ENCODE results near the gene RIOK1. TPM values are rescaled to one million over a fixed set of nuclear protein-coding genes. Genes with fewer than 3 reads are reported as not detected.

Gene RIOK1
- total RNA-seq, 1 experiment from 2014 or later = 21.3 TPM

- H3K36me3 ChIP-seq = peaks cover 10% of the 10 kb centered on the region; the same call in 1 of the 2 replicates
- no peaks in the 10 kb centered on the region; the same call in 1 of the 2 replicates for H3K4me1 ChIP-seq
- H3K4me3 ChIP-seq = no peak overlapping the region
- no peaks in the 10 kb centered on the region for H3K9me3 ChIP-seq (replicated peaks)
- DNase-seq = no peak
- H3K27ac ChIP-seq = no peak overlapping the region
- no peaks in the 10 kb centered on the region for H3K27me3 ChIP-seq
Measured at GRCh38 chr6:7421066-7421465, 31.5 kb downstream of the RIOK1 start.

GRCh38 chr6:7424058-7424457, 34.5 kb downstream of the RIOK1 start:
- H3K27ac ChIP-seq = no peak overlapping the region
- H3K36me3 ChIP-seq = no peaks in the 10 kb centered on the region
- no peak for DNase-seq
- H3K4me1 ChIP-seq = no peaks in the 10 kb centered on the region
- H3K9me3 ChIP-seq (replicated peaks) = no peaks in the 10 kb centered on the region
- H3K4me3 ChIP-seq = no peak overlapping the region
- no peaks in the 10 kb centered on the region for H3K27me3 ChIP-seq

GRCh38 chr6:7424967-7425807, 35.6 kb downstream of the RIOK1 start:
- no peaks in the 10 kb centered on the region for H3K9me3 ChIP-seq (replicated peaks)
- no peak for DNase-seq
- H3K27ac ChIP-seq = no peak overlapping the region

DNA sequence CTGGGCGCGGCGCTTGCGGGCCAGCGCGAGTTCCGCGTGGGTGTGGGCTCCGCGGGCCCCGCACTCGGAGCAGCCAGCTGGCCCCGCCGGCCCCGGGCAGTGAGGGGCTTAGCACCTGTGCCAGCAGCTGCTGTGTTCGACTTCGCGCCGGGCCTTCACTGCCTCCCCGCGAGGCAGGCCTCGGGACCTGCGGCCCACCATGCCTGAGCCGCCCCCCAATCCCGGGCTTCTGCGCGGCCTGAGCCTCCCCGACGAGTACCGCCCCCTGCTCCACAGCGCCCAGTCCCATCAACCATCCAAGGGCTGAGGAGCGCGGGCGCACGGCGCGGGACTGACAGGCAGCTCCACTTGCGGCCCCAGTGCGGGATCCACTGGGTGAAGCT, 36.2 kb downstream of the RIOK1 start:
- H3K4me3 ChIP-seq = no peak overlapping the region
- H3K27me3 ChIP-seq = no peaks in the 10 kb centered on the region
- H3K4me1 ChIP-seq = no peaks in the 10 kb centered on the region
- H3K27ac ChIP-seq = no peak overlapping the region
- H3K36me3 ChIP-seq = no peaks in the 10 kb centered on the region
- DNase-seq = no peak
- no peaks in the 10 kb centered on the region for H3K9me3 ChIP-seq (replicated peaks)

More at GRCh38 chr6:7424967-7425807, 35.6 kb downstream of the RIOK1 start:
- Histone ChIP-seq H3K4me1 (no peaks in the 10 kb centered on the region), H3K4me3 (no peak overlapping the region), H3K27me3 (no peaks in the 10 kb centered on the region), H3K36me3 (no peaks in the 10 kb centered on the region)

DNA sequence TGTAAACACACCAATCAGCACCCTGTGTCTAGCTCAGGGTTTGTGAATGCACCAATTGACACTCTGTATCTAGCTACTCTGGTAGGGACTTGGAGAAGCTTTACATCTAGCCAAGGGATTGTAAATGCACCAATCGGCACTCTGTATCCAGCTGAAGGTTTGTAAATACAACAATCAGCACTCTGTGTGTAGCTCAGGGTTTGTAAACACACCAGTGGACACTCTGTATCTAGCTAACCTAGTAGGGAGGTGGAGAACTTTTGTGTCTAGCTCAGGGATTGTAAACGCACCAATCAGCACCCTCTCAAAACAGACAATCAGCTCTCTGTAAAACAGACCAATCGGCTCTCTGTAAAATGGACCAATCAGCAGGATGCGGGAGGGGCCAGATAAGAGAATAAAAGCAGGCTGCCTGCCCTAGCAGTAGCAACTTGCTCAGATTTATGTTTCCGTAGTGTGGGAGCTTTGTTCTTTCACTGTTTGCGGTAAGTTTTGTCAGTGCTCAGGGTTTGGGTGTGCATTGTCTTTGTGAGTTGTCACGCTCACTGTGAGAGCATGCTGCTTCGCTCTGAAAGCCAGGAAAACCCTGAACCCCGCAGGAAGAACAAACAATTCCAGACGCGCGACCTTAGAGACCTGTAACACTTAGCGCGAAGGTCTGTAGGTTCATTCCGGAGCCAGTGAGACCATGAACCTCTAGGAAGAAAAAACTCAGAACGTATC, 37.0 kb downstream of the RIOK1 start:
- Histone ChIP-seq H3K27ac (no peak overlapping the region), H3K4me1 (no peaks in the 10 kb centered on the region), H3K9me3 (replicated peaks) (no peaks in the 10 kb centered on the region), H3K36me3 (no peaks in the 10 kb centered on the region), H3K27me3 (no peaks in the 10 kb centered on the region), H3K4me3 (no peak overlapping the region)
- no peak for DNase-seq

DNA sequence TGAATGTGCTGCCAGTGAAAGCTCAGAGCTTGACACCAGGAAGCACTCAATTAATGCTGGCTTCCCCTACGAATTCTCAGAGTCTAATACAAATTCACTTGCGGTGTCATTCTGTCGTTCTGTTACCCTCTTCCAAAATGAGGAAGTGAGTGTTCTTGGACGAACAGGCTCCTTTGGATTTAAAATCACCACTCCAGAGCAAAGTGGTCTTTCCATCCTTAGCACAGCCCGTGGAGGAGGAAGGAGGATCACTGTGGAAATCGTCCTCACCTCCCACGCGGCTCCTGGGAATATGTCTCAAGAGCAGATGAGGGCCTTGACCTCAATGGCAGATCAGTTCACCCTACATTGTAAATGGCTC, 41.7 kb downstream of the RIOK1 start:
- no peak for DNase-seq
- H3K36me3 ChIP-seq = no peaks in the 10 kb centered on the region
- no peaks in the 10 kb centered on the region for H3K27me3 ChIP-seq
- H3K27ac ChIP-seq = no peak overlapping the region
- no peaks in the 10 kb centered on the region for H3K9me3 ChIP-seq (replicated peaks)
- H3K4me3 ChIP-seq = no peak overlapping the region
- H3K4me1 ChIP-seq = no peaks in the 10 kb centered on the region

DNA sequence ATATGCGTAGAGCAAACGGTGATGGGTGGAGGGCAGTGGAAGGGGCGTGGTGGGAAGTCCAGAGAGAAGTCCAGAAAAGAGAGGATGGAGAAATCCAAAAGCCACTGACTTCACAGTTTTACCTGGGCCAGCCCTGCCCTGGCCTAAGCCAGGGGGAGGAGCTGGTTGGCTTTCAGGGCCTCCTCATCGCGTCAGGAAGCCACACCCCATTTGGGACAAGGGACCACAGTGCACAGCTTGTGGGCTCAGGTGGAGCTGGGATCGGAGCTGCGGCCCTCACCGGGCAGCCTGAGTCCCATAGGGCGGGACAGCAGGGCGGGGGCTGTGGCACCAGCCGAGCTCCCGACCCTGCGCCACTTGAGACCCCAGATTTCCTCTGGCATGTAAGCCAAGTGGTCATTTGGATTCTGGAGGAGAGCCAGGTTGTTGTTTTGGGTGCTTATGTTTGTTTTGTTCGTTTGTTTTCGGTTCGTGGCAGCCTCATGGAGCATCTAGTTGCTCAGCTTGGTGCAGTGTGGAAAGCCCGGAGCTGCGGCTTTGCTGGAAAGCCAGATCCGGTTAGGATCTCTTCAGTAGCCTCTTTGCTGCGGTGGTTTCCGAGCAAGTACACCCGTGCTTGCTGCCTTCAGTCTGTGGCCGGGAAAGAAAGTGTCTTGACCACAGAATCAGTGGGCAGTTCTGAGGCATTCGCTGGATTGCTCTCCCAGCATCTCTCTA, 42.2 kb downstream of the RIOK1 start:
- DNase-seq = peak in 1 of 2 experiments; percentile 15
- Histone ChIP-seq H3K27ac (no peak overlapping the region), H3K4me1 (no peaks in the 10 kb centered on the region), H3K4me3 (peak overlapping the region; percentile 24), H3K27me3 (no peaks in the 10 kb centered on the region), H3K9me3 (replicated peaks) (no peaks in the 10 kb centered on the region), H3K36me3 (no peaks in the 10 kb centered on the region)

DNA sequence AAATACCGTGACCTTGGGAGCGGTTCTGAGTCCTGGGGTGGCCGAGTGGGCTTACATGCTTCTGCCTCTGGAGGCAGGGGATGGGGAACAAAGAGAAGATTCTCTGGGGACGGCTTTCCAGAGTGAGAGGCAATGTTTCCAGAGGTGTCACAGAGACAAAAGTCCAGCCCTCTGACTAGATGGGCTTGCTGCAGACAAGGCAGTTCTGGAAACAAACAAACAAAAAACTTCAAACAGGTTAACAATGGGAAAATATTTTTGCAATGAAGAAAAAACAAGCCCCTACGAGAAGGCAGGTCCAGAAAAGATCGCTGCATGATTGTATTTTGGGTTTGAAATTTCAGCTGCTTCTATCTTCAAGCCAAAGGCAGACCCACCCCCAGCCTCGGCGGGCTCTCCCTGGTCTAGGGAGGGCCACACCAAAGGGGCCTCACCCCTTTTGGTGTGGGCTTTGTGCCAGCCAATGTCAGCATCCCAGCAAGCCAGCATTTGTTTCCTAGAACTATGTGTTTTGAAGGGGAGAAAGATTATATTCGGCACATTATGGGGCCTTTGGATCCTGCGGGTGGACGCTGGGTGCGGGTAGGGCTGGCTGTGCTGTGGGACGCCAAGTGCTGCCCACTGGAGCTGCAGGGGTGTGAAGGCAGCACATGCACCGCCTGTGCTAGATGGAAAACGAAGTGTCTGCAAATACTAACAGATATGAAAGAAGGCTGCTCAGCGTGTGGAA, 42.9 kb downstream of the RIOK1 start:
- DNase-seq = no peak
- H3K9me3 ChIP-seq (replicated peaks) = no peaks in the 10 kb centered on the region
- no peaks in the 10 kb centered on the region for H3K36me3 ChIP-seq
- peak overlapping the region; percentile 24 for H3K4me3 ChIP-seq
- no peak overlapping the region for H3K27ac ChIP-seq
- no peaks in the 10 kb centered on the region for H3K27me3 ChIP-seq
- H3K4me1 ChIP-seq = no peaks in the 10 kb centered on the region

DNA sequence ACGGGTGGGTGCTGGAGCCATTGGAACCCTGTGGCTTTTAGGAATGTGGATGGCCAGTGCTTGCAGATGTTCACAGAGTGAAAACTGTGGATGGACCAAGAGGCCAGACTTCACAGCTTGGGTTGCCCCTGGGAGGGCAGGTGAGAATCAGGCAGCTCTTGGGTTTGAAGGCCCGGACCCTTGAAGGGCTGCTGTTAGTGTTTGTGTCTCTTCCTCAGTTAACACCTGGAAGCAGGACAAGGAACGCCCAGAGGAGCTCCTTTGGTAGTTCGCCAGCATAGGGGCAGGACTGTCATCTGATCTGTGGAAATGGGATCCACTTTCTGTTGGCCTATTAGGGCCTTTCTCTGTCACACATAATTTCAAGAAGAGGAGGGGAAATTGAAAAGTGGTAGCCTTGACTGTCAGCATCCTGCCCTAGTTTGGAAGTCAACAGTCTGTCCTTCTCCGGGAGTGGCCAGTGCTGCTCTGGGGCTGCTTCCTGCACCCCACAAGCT, 43.6 kb downstream of the RIOK1 start:
- Histone ChIP-seq H3K4me3 (no peak overlapping the region), H3K4me1 (no peaks in the 10 kb centered on the region), H3K36me3 (no peaks in the 10 kb centered on the region), H3K27ac (no peak overlapping the region), H3K9me3 (replicated peaks) (no peaks in the 10 kb centered on the region), H3K27me3 (no peaks in the 10 kb centered on the region)
- peak in 1 of 2 experiments; percentile 34 for DNase-seq

- H3K27ac ChIP-seq = no peak overlapping the region
- no peaks in the 10 kb centered on the region for H3K36me3 ChIP-seq
- no peaks in the 10 kb centered on the region for H3K4me1 ChIP-seq
Measured at GRCh38 chr6:7434672-7435071, 45.1 kb downstream of the RIOK1 start.

DNA sequence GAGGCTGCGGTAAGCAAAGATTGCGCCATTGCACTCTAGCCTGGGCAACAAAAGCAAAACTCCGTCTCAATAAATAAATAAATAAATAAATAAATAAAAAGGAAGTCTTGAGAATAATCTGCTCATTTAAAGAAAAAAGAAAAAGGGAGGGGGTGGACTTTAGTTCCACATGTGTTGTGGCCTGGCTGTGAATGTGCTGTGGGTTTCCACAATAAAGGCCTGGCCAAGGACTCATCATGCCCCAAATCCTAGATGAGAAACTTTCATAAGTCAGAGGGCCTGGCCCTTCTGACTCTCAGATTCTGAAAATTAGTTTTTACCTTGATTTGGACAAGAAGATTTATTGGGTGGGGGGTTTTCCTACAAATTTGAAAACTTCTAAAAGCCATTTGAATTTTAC, 48.4 kb downstream of the RIOK1 start:
- no peak for DNase-seq
- H3K36me3 ChIP-seq = no peaks in the 10 kb centered on the region

More at GRCh38 chr6:7434672-7435071, 45.1 kb downstream of the RIOK1 start:
- Histone ChIP-seq H3K9me3 (replicated peaks) (no peaks in the 10 kb centered on the region), H3K27me3 (no peaks in the 10 kb centered on the region), H3K4me3 (no peak overlapping the region)
- DNase-seq = no peak

DNA sequence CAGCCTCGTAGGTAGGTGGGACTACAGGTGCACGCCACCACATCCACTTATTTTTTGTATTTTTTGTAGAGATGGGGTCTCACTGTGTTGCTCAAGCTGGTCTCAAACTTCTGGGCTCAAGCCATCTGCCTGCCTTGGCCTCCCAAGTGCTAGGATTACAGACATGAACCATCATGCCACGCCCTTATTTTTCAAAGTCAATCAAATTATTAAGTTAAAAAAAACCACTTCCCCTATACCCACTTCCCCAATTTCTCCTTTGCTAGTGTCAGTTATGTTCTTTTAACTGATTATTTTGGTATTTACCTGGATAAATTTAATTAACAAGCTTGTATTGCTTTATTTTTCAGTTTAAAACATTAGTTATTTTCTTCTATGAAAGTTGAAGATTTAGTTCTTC, 49.6 kb downstream of the RIOK1 start:
- H3K27ac ChIP-seq = no peak overlapping the region
- H3K27me3 ChIP-seq = no peaks in the 10 kb centered on the region
- H3K36me3 ChIP-seq = no peaks in the 10 kb centered on the region
- H3K4me1 ChIP-seq = no peaks in the 10 kb centered on the region
- H3K4me3 ChIP-seq = no peak overlapping the region
- no peaks in the 10 kb centered on the region for H3K9me3 ChIP-seq (replicated peaks)
- DNase-seq = no peak

More for the DNA sequence above, 48.4 kb downstream of the RIOK1 start:
- no peaks in the 10 kb centered on the region for H3K27me3 ChIP-seq
- no peak overlapping the region for H3K27ac ChIP-seq
- H3K9me3 ChIP-seq (replicated peaks) = no peaks in the 10 kb centered on the region
- H3K4me1 ChIP-seq = no peaks in the 10 kb centered on the region
- H3K4me3 ChIP-seq = no peak overlapping the region

DNA sequence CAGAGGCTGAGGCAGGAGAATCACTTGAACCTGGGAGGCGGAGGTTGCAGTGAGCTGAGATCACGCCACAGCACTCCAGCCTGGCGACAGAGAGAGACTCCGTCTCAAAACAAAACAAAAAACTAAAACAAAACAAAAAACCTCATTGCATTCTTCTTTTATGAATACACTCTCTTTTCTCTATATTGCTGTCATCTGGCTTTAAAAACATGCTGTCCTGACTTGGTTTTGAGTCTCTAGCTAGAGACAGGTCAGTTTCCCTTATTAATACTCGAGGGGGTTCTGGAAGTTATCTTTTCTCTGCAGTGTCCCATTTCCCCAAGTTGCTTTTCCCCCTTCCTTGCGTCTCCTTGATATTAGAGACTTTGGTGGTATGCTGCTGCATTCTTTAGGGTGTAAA, 50.9 kb downstream of the RIOK1 start:
- Histone ChIP-seq H3K27me3 (no peaks in the 10 kb centered on the region), H3K4me1 (no peaks in the 10 kb centered on the region), H3K9me3 (replicated peaks) (no peaks in the 10 kb centered on the region), H3K4me3 (no peak overlapping the region), H3K27ac (no peak overlapping the region), H3K36me3 (no peaks in the 10 kb centered on the region)
- DNase-seq = no peak

DNA sequence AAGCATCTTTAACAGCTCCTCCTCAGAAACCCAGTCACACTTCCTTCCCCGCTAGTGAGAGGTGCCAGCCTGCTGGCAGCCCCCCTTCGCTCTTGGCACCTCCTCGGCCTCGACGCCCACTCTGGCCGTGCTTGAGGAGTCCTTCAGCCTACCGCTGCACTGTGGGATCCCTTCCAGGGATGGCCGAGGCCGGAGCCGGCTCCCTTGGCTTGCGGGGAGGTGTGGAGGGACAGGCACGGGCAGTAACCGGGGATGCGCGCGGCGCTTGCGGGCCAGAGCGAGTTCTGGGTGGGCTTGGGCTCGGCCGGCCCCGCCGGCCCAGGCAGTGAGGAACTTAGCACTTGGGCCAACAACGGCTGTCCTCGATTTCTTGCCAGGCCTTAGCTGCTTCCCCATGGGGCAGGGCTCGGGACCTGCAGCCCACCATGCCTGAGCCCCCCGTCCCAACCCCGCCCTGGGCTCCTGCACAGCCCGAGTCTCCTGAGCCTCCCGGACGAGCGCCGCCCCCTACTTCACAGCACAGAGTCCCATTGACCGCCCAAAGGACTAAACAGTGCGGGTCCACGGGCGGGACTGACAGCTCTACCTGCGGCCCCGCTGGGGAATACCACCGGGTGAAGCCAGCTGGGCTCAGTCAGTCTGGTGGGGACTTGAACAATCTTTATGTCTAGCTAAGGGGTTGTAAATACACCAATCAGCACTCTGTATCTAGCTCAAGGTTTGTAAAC, 51.6 kb downstream of the RIOK1 start:
- Histone ChIP-seq H3K27ac (no peak overlapping the region), H3K4me1 (no peaks in the 10 kb centered on the region), H3K36me3 (no peaks in the 10 kb centered on the region), H3K4me3 (no peak overlapping the region), H3K9me3 (replicated peaks) (no peaks in the 10 kb centered on the region), H3K27me3 (no peaks in the 10 kb centered on the region)
- DNase-seq = no peak
